ENCODE data around the gene GRIK3.

The GRIK3 gene

DNA sequence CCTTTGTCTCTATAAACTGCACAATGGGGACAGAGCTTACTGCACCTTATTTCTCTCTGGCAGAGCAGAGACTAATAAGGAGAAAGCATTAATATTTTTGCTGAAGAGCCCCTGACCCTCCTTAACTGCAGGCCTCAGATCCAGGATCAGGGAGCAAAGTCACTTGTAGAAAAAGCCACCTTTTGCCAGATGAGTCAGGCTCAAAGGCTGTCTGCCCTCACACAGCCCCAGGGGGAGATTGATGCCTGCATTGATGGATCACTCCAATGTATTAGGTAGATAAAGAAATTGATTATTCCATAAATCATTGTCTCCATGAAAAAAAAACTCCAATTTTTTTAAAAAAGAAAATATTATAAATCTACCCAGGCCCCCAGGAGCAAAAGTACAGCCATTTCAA, 15.8 kb downstream of the GRIK3 start:
- Histone ChIP-seq H3K4me1 (ENCODE audit: control insufficient read depth, low read length) (no peaks in the 10 kb centered on the region), H3K9me2 (replicated peaks; ENCODE audit: control insufficient read depth, low read length) (no peaks in the 10 kb centered on the region), H4K20me1 (ENCODE audit: control insufficient read depth, insufficient read depth, low read depth, low read length) (no peaks in the 10 kb centered on the region), H3K4me2 (ENCODE audit: low read length) (no peak overlapping the region), H3K4me3 (ENCODE audit: low read length) (no peak overlapping the region), H3F3A (ENCODE audit: control insufficient read depth, insufficient read depth) (no peaks in the 10 kb centered on the region), H3K27ac (ENCODE audit: low read depth, low read length) (no peak overlapping the region), H3K36me3 (ENCODE audit: control insufficient read depth, low read length) (no peaks in the 10 kb centered on the region), H3K27me3 (ENCODE audit: control insufficient read depth, low read length) (no peaks in the 10 kb centered on the region), H3K9me3 (ENCODE audit: control insufficient read depth, insufficient read depth, low read length) (no peaks in the 10 kb centered on the region), H3K79me2 (ENCODE audit: control insufficient read depth, low read length) (no peaks in the 10 kb centered on the region)
- TF ChIP-seq EZH2phosphoT487 (IDR thresholded peaks at IDR 0.05; ENCODE audit: borderline replicate concordance, low read length): no peak
- TF ChIP-seq, protein P1, sequence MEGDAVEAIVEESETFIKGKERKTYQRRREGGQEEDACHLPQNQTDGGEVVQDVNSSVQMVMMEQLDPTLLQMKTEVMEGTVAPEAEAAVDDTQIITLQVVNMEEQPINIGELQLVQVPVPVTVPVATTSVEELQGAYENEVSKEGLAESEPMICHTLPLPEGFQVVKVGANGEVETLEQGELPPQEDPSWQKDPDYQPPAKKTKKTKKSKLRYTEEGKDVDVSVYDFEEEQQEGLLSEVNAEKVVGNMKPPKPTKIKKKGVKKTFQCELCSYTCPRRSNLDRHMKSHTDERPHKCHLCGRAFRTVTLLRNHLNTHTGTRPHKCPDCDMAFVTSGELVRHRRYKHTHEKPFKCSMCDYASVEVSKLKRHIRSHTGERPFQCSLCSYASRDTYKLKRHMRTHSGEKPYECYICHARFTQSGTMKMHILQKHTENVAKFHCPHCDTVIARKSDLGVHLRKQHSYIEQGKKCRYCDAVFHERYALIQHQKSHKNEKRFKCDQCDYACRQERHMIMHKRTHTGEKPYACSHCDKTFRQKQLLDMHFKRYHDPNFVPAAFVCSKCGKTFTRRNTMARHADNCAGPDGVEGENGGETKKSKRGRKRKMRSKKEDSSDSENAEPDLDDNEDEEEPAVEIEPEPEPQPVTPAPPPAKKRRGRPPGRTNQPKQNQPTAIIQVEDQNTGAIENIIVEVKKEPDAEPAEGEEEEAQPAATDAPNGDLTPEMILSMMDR (IDR thresholded peaks at IDR 0.05; ENCODE audit: low read depth, low read length, poor library complexity, severe bottlenecking): no peak

- no peaks in the 10 kb centered on the region for H3K9me2 ChIP-seq (replicated peaks; ENCODE audit: control insufficient read depth, low read length)
- no peaks in the 10 kb centered on the region for H3K4me1 ChIP-seq (ENCODE audit: control insufficient read depth, low read length)
- no peaks in the 10 kb centered on the region for H4K20me1 ChIP-seq (ENCODE audit: control insufficient read depth, insufficient read depth, low read depth, low read length)
- no peaks in the 10 kb centered on the region for H3K36me3 ChIP-seq (ENCODE audit: control insufficient read depth, low read length)
- no peaks in the 10 kb centered on the region for H3K27me3 ChIP-seq (ENCODE audit: control insufficient read depth, low read length)
- TF ChIP-seq, protein P1 (IDR thresholded peaks at IDR 0.05; ENCODE audit: low read depth, low read length, poor library complexity, severe bottlenecking): peak; percentile 47
- TF ChIP-seq EZH2phosphoT487 (IDR thresholded peaks at IDR 0.05; ENCODE audit: borderline replicate concordance, low read length): no peak
- no peaks in the 10 kb centered on the region for H3F3A ChIP-seq (ENCODE audit: control insufficient read depth, insufficient read depth)
- no peak overlapping the region for H3K4me2 ChIP-seq (ENCODE audit: low read length)
- no peaks in the 10 kb centered on the region for H3K79me2 ChIP-seq (ENCODE audit: control insufficient read depth, low read length)
- H3K4me3 ChIP-seq (ENCODE audit: low read length): no peak overlapping the region
- no peaks in the 10 kb centered on the region for H3K9me3 ChIP-seq (ENCODE audit: control insufficient read depth, insufficient read depth, low read length)
- H3K27ac ChIP-seq (ENCODE audit: low read depth, low read length): no peak overlapping the region
Measured at GRCh38 chr1:37017720-37018119, 16.6 kb downstream of the GRIK3 start.

DNA sequence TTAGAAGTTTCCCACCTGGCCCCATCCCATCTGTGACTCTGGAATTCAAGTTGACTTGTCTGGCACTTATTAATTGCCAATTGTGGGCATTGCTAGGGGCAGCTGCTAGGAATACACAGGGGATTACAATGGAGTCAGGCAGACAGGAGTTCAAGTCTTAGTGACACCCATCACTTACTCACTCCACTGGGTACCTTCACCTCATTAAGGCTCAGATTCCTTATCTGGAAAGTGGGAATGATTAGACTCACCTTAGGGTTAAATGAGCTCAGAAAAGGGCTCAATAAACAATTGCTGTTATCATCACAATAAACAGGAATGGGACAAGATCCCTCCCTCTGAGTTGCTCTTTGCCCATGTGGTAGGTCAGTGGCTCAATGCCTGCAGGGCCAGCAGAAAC, 18.2 kb downstream of the GRIK3 start:
- no peaks in the 10 kb centered on the region for H3K79me2 ChIP-seq (ENCODE audit: control insufficient read depth, low read length)
- no peak overlapping the region for H3K4me2 ChIP-seq (ENCODE audit: low read length)
- no peaks in the 10 kb centered on the region for H3F3A ChIP-seq (ENCODE audit: control insufficient read depth, insufficient read depth)
- no peaks in the 10 kb centered on the region for H3K4me1 ChIP-seq (ENCODE audit: control insufficient read depth, low read length)
- H3K9me2 ChIP-seq (replicated peaks; ENCODE audit: control insufficient read depth, low read length): no peaks in the 10 kb centered on the region
- no peaks in the 10 kb centered on the region for H4K20me1 ChIP-seq (ENCODE audit: control insufficient read depth, insufficient read depth, low read depth, low read length)
- TF ChIP-seq, protein P1 (IDR thresholded peaks at IDR 0.05; ENCODE audit: low read depth, low read length, poor library complexity, severe bottlenecking): no peak
- TF ChIP-seq EZH2phosphoT487 (IDR thresholded peaks at IDR 0.05; ENCODE audit: borderline replicate concordance, low read length): no peak
- H3K4me3 ChIP-seq (ENCODE audit: low read length): no peak overlapping the region
- no peaks in the 10 kb centered on the region for H3K36me3 ChIP-seq (ENCODE audit: control insufficient read depth, low read length)
- no peaks in the 10 kb centered on the region for H3K27me3 ChIP-seq (ENCODE audit: control insufficient read depth, low read length)
- H3K9me3 ChIP-seq (ENCODE audit: control insufficient read depth, insufficient read depth, low read length): no peaks in the 10 kb centered on the region
- H3K27ac ChIP-seq (ENCODE audit: low read depth, low read length): no peak overlapping the region

DNA sequence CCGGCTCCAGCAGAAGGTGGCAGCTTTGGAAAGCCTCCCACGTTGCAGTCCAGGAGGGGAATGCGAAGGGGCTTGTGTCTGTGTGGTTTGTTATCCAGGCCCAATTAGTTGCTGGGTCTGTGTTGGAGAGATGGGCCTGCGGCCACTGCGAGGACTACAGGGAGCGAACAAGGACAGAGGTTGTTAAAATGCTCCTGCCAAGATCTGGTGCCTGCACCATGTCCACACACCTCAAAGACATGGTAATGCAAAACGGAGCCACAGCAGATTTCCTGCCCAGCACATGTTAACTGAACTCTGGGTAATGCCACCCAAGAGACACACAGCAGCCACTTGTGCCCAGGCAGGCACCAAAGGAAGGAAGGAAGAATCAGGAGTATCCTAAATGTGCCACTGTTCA, 18.6 kb downstream of the GRIK3 start:
- Histone ChIP-seq H3K27ac (ENCODE audit: low read depth, low read length) (no peak overlapping the region), H3K79me2 (ENCODE audit: control insufficient read depth, low read length) (no peaks in the 10 kb centered on the region), H3K9me3 (ENCODE audit: control insufficient read depth, insufficient read depth, low read length) (no peaks in the 10 kb centered on the region), H3K36me3 (ENCODE audit: control insufficient read depth, low read length) (no peaks in the 10 kb centered on the region), H3K4me2 (ENCODE audit: low read length) (no peak overlapping the region), H3F3A (ENCODE audit: control insufficient read depth, insufficient read depth) (no peaks in the 10 kb centered on the region), H4K20me1 (ENCODE audit: control insufficient read depth, insufficient read depth, low read depth, low read length) (no peaks in the 10 kb centered on the region), H3K27me3 (ENCODE audit: control insufficient read depth, low read length) (no peaks in the 10 kb centered on the region), H3K4me1 (ENCODE audit: control insufficient read depth, low read length) (no peaks in the 10 kb centered on the region), H3K9me2 (replicated peaks; ENCODE audit: control insufficient read depth, low read length) (no peaks in the 10 kb centered on the region), H3K4me3 (ENCODE audit: low read length) (no peak overlapping the region)
- TF ChIP-seq, protein P1 (IDR thresholded peaks at IDR 0.05; ENCODE audit: low read depth, low read length, poor library complexity, severe bottlenecking): no peak
- TF ChIP-seq EZH2phosphoT487 (IDR thresholded peaks at IDR 0.05; ENCODE audit: borderline replicate concordance, low read length): no peak

Data from DOHH2 (cell line).